Renal cortical epithelial cell (primary cell): ENCODE data around the gene PPP1CA. TPM values are rescaled to one million over a fixed set of nuclear protein-coding genes. Genes with fewer than 3 reads are reported as not detected.

ENCODE experiments used
- DNase-seq: peaks from one replicate; pipeline ENCODE4 v3.0.0-alpha.2; 2011; ENCODE audit warnings: low read depth
- total RNA-seq: library from RNA; depleted of rRNA; stranded (reverse); fragments of >200 nt; gene quantifications from 2 replicates; pipeline ENCODE4 v1.2.3, GENCODE V29; 2014

PPP1CA gene
- total RNA-seq, 1 donor from 2014 or later: 171 TPM

- no peak for DNase-seq
These were observed 32.4 kb downstream of the PPP1CA start for GRCh38 chr11:67369275-67369674.

- no peak for DNase-seq
These were observed 33.0 kb downstream of the PPP1CA start for GRCh38 chr11:67368621-67369020.

GRCh38 chr11:67367761-67368227, 33.9 kb downstream of the PPP1CA start:
- DNase-seq: no peak

GRCh38 chr11:67366961-67367760, 34.5 kb downstream of the PPP1CA start:
- DNase-seq: no peak

GRCh38 chr11:67366546-67366945, 35.1 kb downstream of the PPP1CA start:
- no peak for DNase-seq

GRCh38 chr11:67365736-67366444, 35.8 kb downstream of the PPP1CA start:
- DNase-seq: no peak

- DNase-seq: no peak
These were observed 36.6 kb downstream of the PPP1CA start for GRCh38 chr11:67364783-67365722.

- DNase-seq: no peak
These were observed 37.5 kb downstream of the PPP1CA start for GRCh38 chr11:67364169-67364568.

- DNase-seq: peak; percentile 86
These were observed 43.6 kb downstream of the PPP1CA start for GRCh38 chr11:67357831-67358670.

- peak; percentile 82 for DNase-seq
These were observed 44.6 kb downstream of the PPP1CA start for GRCh38 chr11:67356864-67357561.

GRCh38 chr11:67356387-67356863, 45.2 kb downstream of the PPP1CA start:
- DNase-seq: no peak

- DNase-seq: no peak
These were observed 45.8 kb downstream of the PPP1CA start for GRCh38 chr11:67355794-67356386.

- DNase-seq: no peak
These were observed 46.5 kb downstream of the PPP1CA start for GRCh38 chr11:67355023-67355793.

- DNase-seq: peak; percentile 99
These were observed 47.3 kb downstream of the PPP1CA start for GRCh38 chr11:67354075-67355022.

- peak; percentile 81 for DNase-seq
These were observed 48.2 kb downstream of the PPP1CA start, which contains the start of gene POLD4 for GRCh38 chr11:67353317-67354074. TSS of gene POLD4 (minus strand) at chr11:67353546. CDS start at chr11:67353399, 147 bp downstream.

- no peak for DNase-seq
These were observed 48.9 kb downstream of the PPP1CA start for GRCh38 chr11:67352546-67353316.
